Activated T-cell treated with anti-CD3 and anti-CD28 coated beads for 1 hour (primary cell): ENCODE results near the gene PLXDC2.
"Not testable (repeated sequence)": the region's sequence is repeated elsewhere in the genome, so short reads cannot be mapped to it uniquely, and the experiment has no call there.

Experiments used
- DNase-seq: peaks from one replicate; pipeline ENCODE4 v3.0.0-alpha.2; 2020; ENCODE audit warnings: low read depth

Gene PLXDC2

GRCh38 chr10:20115894-20116293 lies 299.7 kb downstream of the PLXDC2 start:
- no peak for DNase-seq

DNA sequence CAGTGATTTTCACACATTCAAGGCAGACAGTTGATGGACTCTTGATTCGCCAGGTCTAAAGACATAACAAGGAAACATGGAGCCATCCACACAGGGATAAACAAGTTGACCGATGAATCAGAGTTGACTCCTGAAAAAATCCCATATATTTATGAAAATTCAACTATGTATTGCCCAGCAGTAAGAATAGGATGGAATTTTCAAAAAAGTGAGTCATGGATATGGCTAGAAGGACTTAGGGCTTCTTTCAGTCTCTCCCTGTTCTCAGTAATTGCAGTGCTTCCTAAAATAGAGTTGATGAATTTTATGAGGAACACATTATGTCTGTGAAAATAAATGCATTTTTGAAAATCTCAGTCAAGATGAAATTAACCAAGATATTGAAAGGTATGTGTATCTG lies 301.2 kb downstream of the PLXDC2 start:
- DNase-seq = no peak

DNA sequence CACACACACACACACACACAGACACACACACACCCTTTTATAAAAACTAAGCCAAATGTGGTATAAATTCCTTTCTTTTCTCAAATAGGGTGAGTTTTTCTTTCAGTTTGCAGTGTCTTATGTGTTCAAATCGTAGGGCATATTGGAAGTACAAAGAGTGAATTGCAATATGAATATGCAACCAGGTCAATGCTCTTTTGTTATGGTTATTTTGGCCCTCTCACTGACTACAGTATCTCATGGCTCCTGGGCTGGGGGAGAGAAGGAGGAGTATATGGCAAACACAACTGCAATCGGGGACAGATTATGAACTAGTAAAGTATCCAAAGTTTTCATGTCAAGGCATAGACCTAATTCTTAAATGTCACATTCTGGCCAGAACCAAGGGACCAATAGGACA lies 301.9 kb downstream of the PLXDC2 start:
- no peak for DNase-seq

- no peak for DNase-seq
Measured at GRCh38 chr10:20128811-20129210, 312.6 kb downstream of the PLXDC2 start.

- DNase-seq = no peak
Measured at GRCh38 chr10:20132816-20133215, 316.6 kb downstream of the PLXDC2 start.

GRCh38 chr10:20133669-20134189 lies 317.5 kb downstream of the PLXDC2 start:
- no peak for DNase-seq

DNA sequence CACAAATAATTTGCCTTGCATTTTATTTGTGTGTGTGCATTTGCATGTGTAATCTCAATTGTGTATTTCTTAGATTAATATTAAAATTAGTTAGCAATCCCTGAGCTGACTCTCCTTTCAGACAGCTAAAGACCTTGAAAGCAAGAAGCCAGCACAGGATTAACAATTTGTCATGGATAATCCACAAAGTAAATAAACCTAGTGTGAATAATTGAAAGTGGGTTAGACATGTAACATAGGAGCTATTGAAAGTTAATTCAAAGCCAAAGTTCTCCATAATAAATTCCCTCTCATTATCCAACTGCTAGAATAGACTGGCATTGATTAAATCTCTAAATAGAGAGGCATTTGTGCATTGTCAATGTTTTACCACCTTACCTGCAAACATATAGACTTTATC lies 326.1 kb downstream of the PLXDC2 start:
- no peak for DNase-seq

- no peak for DNase-seq
Measured at GRCh38 chr10:20144268-20144667, 328.0 kb downstream of the PLXDC2 start.

GRCh38 chr10:20146004-20146403 lies 329.8 kb downstream of the PLXDC2 start:
- no peak for DNase-seq

GRCh38 chr10:20147684-20148083 lies 331.5 kb downstream of the PLXDC2 start:
- DNase-seq = no peak

- no peak for DNase-seq
Measured at GRCh38 chr10:20156511-20156910, 340.3 kb downstream of the PLXDC2 start.

DNA sequence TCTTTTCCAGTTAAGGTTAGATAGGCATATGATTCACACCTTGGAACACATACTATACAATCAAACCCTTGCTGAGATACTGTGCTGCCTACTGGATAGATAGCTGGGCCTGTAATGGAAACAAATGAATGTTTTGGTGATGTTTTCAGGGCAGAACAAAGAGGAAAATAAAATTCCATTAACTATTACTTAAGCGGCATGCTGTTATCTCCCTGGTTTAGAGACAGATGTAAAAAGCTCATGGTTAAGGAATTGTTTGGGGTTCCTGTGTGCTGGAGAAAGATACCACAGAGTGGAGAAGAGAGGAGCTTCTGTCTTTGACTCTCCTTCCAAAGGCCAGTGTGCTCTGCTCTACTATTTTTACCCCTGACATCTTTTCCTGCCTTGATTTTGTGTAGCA lies 341.1 kb downstream of the PLXDC2 start:
- DNase-seq = no peak

GRCh38 chr10:20158086-20158485 lies 341.9 kb downstream of the PLXDC2 start:
- no peak for DNase-seq

DNA sequence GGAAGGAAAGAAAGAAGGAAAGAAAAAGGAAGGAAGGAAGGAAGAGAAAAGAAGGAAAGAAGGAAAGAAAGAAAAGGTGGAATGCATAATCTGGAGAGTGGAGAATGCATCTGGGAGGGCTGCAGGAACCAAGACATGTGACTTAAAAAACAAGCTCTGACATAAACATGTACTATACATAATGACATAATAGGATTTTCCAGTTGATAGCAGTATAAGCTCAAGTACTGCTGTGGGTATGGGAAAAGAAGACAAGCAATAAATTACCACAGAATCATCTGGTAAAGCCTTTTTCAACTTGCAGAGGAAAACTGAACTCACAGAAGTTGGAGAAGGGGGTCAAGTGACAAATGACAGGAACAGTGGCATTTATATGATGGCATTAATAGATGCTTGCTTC lies 345.9 kb downstream of the PLXDC2 start:
- DNase-seq = no peak

DNA sequence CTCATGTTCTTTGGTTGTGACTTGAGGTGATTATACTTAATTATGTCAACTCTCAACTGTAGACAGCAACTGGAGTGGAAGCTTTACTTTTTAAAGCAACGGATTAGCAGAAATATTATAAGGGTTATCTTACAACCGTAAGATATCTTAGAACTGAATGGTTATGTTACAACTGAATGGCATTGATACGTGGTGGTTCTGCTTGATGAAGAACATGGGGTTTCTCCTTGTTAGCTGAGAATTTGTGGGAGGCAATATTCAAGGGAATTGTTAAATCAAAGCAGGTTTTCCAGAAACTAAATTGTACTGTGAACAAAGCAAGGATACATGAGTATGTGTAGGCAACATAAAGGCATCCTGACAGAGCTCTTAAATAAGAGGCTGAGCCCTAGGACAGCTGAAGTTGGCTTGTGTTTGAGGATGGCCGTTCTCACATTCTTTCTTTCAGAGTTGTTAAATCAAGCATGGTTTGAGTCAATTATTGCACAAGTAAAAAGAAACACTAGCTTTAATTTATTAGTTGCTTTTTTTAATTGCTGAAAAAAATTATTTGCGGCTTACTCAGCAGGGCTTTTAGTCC lies 350.0 kb downstream of the PLXDC2 start:
- DNase-seq = no peak

- no peak for DNase-seq
Measured at GRCh38 chr10:20170661-20171060, 354.4 kb downstream of the PLXDC2 start.

DNA sequence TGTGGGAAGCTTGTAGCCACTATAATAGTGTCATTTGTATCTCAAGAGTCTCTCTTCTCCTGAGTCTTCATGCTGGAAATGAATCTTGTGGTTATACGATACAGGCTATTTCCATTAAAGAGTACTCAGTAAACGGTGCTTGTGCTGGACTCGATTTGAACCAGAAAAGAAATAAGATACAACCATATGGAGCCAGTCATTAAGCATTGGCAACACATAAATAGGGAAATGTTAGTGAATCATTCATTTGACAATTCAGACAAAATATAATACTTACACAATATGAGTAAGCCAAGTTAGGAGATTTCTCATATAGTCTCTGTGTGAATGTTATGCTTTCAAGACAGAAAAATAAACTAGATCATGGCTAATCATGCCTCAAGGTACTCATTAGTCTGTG lies 356.8 kb downstream of the PLXDC2 start:
- no peak for DNase-seq

- no peak for DNase-seq
Measured at GRCh38 chr10:20175719-20176118, 359.5 kb downstream of the PLXDC2 start.

- DNase-seq = no peak
Measured at GRCh38 chr10:20180766-20181165, 364.5 kb downstream of the PLXDC2 start.

DNA sequence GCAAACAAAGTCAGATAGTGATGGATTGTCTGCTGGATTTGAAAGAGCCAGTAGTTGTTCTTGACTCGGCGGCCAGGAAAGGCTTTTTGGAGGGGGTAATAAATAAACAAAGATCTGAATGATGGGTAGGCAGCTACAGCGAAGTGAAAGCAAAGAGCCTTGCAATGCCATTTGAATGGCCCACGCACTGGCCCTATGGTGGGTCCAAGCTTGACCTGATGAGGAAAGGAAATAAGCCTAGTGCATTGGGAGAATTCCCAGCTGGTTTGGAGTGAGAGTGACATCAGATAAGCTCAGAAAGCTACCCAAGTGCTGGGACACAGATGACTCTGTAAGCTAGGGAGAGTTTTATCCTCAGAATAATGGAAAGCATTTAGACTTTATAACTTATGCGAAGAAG lies 365.2 kb downstream of the PLXDC2 start:
- no peak for DNase-seq

- no peak for DNase-seq
Measured at GRCh38 chr10:20185116-20185515, 368.9 kb downstream of the PLXDC2 start.

- DNase-seq = not testable (repeated sequence)
Measured at GRCh38 chr10:20191392-20191791, 375.2 kb downstream of the PLXDC2 start.

DNA sequence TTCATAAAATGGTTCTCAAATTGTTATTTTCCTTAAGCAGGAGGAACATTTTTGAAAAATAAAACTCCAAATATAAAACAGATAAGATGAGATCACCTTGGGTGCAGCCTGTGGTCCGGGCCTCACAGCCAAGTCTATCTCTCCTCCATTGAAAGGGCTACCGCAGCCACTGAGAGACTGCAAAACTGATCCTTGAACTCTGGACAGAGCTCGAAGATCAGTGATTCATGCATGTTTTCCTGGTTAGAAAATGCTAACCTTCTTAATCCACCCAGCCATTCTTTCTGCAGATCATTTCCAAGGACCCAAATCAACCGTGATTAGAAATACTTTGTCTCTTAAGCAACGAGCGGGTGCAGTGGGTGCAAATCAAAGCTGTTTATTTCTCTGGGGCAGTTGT lies 378.8 kb downstream of the PLXDC2 start:
- DNase-seq = no peak

- no peak for DNase-seq
Measured at GRCh38 chr10:20200758-20201157, 384.5 kb downstream of the PLXDC2 start.

GRCh38 chr10:20202337-20202736 lies 386.1 kb downstream of the PLXDC2 start:
- DNase-seq = no peak
